ENCODE data around the gene NHLH1.

Gene NHLH1

GRCh38 chr1:160358073-160358472, 8.8 kb upstream of the NHLH1 start:
- no peak for DNase-seq (ENCODE audit: low read depth, low spot score)

GRCh38 chr1:160359559-160360226, 7.2 kb upstream of the NHLH1 start:
- no peak for DNase-seq (ENCODE audit: low read depth, low spot score)

GRCh38 chr1:160360227-160360695, 6.6 kb upstream of the NHLH1 start:
- DNase-seq (ENCODE audit: low read depth, low spot score), result no peak

GRCh38 chr1:160361199-160361598, 5.7 kb upstream of the NHLH1 start:
- no peak for DNase-seq (ENCODE audit: low read depth, low spot score)

GRCh38 chr1:160361814-160362167, 5.1 kb upstream of the NHLH1 start:
- DNase-seq (ENCODE audit: low read depth, low spot score), result no peak

- no peak for DNase-seq (ENCODE audit: low read depth, low spot score)
Measured at GRCh38 chr1:160362168-160362957, 4.5 kb upstream of the NHLH1 start.

- no peak for DNase-seq (ENCODE audit: low read depth, low spot score)
Measured at GRCh38 chr1:160363010-160363409, 3.9 kb upstream of the NHLH1 start.

GRCh38 chr1:160363951-160364735, 2.7 kb upstream of the NHLH1 start:
- DNase-seq (ENCODE audit: low read depth, low spot score), result no peak

- no peak for DNase-seq (ENCODE audit: low read depth, low spot score)
Measured at GRCh38 chr1:160365325-160365724, 1.5 kb upstream of the NHLH1 start.

GRCh38 chr1:160367516-160367900, 637 bp downstream of the NHLH1 start:
- DNase-seq (ENCODE audit: low read depth, low spot score), result no peak

- DNase-seq (ENCODE audit: low read depth, low spot score), result no peak
Measured at GRCh38 chr1:160367934-160368923, 1.4 kb downstream of the NHLH1 start.

- no peak for DNase-seq (ENCODE audit: low read depth, low spot score)
Measured at GRCh38 chr1:160369087-160369486, 2.2 kb downstream of the NHLH1 start.

GRCh38 chr1:160370561-160371345, 3.9 kb downstream of the NHLH1 start:
- DNase-seq (ENCODE audit: low read depth, low spot score), result no peak

GRCh38 chr1:160371346-160371631, 4.4 kb downstream of the NHLH1 start:
- DNase-seq (ENCODE audit: low read depth, low spot score), result no peak

- DNase-seq (ENCODE audit: low read depth, low spot score), result no peak
Measured at GRCh38 chr1:160371756-160372155, 4.9 kb downstream of the NHLH1 start.

- DNase-seq (ENCODE audit: low read depth, low spot score), result no peak
Measured at GRCh38 chr1:160373696-160374095, 6.8 kb downstream of the NHLH1 start.

- DNase-seq (ENCODE audit: low read depth, low spot score), result no peak
Measured at GRCh38 chr1:160374306-160375110, 7.6 kb downstream of the NHLH1 start.

- no peak for DNase-seq (ENCODE audit: low read depth, low spot score)
Measured at GRCh38 chr1:160375788-160376524, 9.1 kb downstream of the NHLH1 start.

- peak; percentile 31 for DNase-seq (ENCODE audit: low read depth, low spot score)
Measured at GRCh38 chr1:160376525-160377131, 9.8 kb downstream of the NHLH1 start.

Data from smooth muscle cell of the brain vasculature (primary cell).